HG02884 (cell line): ENCODE measurements around the gene TRAPPC2.

Source experiments
- ATAC-seq: cut with Tn5 transposase; IDR thresholded peaks from one replicate; pipeline ENCODE4 v1.9.1; 2021; ENCODE audit warnings: mild to moderate bottlenecking, moderate library complexity; ENCODE audit not compliant: unreplicated experiment

Gene TRAPPC2

DNA sequence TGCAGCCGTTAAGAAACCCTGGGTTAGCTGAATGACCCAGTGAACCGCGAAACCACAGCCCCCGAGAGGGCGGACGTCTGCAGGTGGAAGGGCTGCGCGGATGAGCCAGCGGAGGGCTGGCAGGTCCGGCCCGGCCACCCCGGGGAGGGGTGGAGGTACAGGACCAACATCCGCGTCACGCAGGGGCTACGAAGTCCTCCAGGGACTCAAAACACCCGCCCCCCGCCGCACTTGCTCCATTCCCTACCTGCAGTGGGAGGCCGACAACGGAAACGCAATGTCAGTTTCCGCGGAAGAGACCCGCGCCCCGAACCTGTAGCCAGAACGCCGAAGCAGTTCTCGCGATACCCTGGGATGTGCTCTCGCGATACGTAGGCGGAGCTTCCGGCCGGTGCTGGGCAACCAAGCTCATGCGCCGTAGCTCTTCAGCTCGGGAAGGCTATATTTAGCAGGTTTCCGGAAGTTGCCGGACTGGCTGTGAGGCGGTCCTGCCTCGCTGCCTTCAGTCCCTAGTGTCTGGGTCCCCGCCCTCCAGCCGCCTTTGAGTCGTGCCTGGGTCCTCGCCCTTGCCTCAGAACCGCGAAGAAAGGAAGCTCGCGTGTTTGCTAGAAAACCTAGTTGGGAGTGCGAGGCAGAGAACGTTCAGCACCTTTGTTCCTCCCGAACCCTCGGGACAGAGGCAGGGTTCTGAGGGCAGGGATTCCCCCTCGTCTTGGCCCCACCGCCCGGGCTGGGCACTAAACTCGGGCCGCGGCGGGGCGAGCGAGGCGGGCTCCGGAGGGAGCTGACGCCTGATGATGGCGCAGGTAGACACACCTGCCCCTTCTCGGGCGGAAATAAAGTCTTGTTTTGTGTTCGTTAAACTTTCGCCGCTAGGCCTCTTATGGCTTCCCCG is at the start of gene TRAPPC2, which contains the start of gene OFD1:
Gene TRAPPC2, minus strand, starts transcription at position 343 of the 895 bp plus-strand sequence. CDS start 14,657 bp downstream, outside the sequence.
Gene OFD1, plus strand, starts transcription at position 471 of the 895 bp plus-strand sequence. Its CDS starts 324 bp downstream, at position 795.
- ATAC-seq = peak; percentile 88

DNA sequence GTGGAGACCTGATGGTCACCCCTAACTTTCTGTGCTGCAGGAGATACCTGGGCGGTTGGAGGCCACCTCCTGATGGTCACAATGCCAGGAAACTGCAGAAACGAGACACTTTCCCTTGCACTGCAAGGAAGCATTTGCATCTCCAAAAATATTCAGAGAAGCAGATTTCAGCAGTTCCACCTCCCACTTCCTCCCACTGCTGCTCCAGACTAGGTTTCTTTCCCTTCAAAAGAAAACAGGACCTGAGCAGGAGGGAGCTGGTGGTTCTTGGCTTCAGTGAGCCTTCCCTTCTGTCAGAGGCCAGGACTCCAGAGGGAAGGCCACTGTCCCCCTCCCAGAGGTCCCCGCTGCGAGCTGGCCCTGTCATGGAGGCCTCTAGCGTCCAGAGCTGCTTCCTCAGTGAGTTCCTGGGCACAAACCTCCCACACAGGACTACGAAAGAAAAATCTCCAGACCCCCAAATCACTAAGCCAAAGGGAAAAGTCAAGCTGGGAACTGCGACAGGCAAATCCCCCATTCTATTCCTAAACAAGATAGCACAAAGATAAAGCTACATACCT is 46.5 kb upstream of the TRAPPC2 start:
- ATAC-seq = no peak

DNA sequence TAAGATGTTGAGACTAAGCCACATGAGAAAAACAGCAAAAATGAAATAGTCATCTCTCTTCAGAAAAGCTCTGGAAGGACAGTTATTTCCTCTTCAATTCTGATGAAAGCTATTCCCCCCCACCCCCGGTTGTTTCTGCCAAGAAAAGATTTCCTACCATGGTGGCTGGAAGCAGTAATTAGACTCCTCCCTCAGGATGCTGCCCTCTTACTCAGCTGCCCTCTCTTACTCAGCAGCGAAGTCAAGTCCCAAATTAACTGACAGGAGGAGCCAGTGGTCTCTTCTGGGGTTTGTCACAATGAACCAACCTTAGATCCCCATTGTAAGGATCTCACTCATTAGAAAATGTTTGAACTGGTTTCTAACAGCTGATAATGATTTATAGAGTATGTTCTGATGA is 44.5 kb upstream of the TRAPPC2 start:
- no peak for ATAC-seq

DNA sequence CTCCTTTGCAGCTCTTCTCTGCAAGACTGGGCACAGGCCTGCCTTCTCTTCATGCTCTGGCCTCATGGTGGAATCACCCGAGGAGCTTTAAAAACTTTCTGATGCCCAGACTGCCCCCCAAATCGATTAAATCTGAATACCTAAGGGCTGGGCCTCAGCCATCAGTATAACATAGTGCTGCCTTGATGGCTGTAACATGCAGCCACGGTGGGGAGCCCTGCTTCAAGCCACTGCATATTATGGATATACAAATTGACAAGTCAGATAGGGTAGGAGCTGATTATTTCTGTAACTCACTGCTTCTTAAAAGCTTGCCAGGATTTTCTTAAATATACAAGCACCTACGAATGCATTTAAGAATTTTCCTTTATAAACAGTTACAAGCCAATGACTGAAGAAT is 42.0 kb upstream of the TRAPPC2 start:
- no peak for ATAC-seq

DNA sequence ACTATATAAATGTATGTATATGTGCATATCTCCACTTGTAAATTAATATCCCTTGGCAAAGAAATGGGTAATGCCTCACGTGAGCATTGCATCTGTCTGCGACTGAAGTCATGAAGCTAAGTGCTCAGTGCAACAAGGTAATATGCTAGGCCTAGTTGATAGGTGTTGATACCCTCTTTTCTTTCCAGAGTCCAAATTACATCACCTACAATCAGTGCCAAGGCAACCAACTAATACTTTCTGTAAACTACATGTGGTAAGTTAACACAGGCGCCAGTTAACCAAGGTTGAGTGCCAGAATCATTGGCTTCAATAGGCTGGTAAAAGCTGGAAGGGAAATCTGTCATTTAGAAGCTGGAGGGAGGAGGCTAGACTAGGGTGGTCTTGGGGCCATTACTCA is 41.4 kb upstream of the TRAPPC2 start:
- ATAC-seq = no peak

DNA sequence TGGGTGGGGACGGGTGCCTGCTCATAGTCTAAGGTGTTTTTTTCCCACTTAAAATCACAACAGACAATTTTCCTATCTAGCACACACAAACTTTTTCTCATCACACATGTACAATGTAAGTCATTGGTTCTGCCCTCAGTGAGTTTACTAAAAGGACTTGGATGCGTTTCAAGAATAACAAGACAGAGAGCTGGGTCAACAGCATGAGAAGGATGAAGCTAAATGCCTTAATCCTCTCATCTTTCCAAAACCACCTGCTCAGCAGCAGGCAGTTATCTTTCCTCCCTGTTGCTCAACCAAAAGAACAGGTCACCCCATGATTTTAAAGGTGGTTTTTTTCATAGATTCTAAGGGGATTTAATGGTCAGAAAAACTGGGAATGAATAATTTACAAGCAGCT is 40.3 kb upstream of the TRAPPC2 start:
- ATAC-seq = no peak

DNA sequence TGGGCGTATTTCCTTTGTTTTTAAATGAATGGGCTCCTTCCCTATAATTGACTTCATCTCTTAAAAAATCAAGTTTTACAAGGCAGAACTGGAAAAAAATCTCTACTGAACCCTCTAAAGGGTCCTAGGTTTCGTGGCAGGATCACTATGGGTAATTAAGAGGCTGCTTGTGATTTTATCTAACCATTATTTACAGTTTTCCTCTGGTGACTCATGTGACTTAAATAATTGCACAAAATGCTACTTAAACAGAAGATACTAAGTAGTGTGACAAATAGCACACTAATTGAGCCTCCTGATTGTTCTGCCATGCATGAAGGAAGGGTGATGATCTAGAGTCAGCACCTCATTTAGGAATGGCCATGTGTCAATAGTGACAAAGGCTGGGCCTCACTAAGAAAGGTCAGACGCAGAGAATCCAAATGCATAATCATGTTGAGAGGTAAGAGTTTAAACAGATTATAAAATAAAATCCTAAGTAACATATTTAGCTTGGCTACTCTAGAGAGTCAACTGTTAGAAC is 35.7 kb upstream of the TRAPPC2 start:
- no peak for ATAC-seq

DNA sequence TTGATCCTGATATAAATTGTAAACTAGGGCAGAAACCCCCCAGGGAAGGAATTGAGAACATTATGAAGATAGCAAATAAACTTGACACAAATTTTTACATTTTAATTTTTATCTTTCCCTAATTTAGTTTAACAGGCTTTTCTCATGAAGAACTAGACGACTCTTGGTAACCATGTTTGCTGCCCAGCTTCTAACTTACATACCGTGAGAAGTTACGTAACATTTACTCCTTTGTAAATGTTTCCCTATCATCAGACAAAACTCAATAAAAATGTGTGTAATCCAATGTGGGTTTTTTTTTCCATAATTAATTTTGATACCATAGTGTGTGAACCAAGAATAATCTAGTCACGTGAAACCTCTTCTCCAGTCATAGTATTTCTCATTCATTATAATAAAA is 34.5 kb upstream of the TRAPPC2 start:
- no peak for ATAC-seq

DNA sequence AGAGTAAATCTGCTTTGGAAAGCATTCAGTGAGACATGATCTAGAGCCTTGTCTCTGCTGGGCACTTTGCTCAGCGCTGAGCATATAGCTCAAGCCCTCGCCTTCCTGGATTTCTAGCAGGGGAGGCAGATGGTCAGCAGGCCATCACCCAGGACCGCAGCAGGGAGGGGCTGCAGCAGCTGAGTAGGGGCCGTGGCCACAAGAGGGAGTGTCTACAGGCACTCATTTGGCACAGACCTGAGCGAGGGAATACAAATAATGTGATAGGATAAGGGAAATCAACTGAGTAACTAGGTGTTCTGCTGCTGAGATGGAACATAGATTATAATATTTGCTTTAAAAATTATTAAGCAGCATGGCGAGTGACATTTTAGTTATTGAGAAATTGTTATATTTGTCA is 30.3 kb upstream of the TRAPPC2 start:
- no peak for ATAC-seq

DNA sequence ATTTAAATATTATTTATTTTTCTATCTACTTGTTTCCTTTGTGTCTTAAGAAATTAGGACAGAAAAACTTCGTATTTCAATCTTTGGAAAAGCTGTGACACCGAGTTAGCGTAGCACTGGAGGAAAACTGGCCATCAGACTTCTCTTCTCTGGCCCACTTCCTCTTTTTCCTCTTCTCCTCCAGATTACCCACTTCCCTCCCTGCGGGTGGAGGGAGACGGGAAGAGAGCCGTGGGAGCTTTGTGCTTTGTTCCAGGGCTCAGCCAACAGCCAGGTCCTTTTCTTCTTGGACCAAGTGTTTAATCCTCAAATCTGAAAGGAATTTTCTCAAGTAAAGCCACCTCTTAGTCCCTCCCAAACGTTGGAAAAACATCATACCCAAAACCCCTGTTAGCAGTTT is 29.9 kb upstream of the TRAPPC2 start:
- no peak for ATAC-seq

DNA sequence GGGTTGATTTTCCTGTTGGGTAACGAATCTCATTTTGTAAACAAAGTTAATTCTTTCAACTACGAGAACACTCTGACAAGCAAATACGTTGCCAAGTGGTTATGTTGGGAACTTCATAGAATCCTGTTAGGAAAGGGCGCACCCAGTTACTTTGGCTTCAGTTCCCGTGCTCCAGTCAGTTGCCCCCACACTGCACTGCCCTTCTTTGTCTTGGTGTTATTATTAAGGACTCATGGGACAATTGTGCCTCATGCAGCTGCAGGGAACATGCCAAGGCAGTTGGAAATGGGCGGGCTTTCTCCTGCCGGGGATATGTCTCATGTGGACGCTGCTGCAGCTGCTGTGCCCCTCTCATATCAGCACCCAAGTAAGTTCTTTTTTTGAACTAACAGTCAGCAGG is 29.1 kb upstream of the TRAPPC2 start:
- no peak for ATAC-seq

DNA sequence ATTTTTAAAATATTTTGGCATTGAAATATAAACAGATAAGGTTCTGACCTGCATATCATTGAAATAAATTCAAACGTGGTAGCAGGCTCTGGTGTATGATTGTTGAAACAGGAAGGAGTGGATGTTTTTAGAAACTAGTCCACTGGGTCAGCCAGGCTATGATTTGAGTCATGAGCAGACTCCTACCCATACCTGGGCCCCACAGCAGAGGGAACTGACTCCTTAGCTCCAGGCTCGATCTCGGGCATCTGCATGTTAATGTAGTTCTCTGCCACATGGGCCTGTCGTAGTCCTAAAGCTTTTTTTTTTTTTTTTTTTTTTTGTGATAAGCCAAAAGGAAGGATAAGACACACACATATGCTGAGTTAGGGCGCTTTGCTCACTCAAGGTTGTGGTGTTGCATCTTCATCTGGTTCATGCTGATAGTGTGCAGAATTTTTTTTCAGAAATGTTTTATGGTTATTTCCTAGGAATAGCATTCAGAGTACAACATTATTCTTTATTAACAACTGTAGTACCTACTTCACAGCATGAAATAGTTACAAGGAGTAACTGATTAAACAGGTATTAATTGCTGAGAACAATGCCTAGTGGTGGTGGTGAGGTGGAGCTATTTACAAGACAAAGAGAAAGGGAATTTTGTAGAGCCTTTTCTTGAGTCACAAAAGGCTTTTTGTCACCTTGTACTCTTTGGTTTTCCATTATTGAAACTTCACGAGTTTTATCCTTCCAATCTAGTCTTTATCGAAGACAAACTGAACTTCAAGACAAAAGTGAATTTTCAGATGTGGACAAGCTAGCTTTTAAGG is 27.4 kb upstream of the TRAPPC2 start:
- ATAC-seq = peak; percentile 67

DNA sequence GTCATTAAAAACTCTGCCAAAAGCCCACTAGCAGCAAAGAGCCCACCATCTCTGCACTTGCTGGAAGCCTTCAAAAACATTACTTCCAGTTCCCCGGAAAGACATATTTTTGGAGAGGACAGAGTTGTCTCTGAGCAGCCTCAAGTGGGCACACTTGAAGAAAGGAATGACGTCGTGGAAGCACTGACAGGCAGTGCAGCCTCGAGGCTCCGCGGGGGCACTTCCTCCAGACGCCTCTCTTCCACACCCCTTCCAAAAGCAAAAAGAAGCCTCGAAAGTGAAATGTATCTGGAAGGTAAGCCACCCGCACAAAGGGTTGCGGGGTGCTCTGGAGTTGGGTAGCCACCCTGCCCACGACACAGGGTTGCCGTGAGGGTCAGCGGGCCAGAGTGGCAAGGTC is 26.0 kb upstream of the TRAPPC2 start:
- no peak for ATAC-seq

DNA sequence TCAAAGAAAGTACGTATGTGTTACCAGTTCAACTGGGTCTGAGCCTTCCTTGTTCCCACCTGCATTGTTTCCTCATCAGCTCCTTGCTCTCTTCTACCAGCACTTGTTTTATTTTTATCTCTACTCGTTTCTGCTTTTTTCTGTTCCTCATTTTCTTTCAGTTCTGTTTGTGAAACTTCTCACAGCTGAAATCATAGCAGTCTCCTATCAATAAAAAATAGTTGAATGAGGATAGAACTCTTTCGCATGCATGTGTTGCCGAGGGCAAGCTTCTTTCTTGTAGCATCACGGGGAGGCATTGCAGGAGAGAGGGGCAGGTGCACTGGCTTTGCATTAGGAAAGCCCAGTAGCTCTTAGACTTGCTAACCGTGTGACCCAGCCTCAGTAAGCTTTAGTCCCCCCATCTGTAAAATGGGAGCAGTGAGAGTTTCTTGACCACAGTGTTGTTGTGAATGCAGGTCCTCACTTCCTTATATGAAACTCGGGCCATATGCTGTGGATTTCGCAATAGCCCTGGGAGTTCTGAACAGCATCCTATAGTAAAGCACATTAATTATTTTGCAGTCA is 24.8 kb upstream of the TRAPPC2 start:
- ATAC-seq = peak; percentile 49

DNA sequence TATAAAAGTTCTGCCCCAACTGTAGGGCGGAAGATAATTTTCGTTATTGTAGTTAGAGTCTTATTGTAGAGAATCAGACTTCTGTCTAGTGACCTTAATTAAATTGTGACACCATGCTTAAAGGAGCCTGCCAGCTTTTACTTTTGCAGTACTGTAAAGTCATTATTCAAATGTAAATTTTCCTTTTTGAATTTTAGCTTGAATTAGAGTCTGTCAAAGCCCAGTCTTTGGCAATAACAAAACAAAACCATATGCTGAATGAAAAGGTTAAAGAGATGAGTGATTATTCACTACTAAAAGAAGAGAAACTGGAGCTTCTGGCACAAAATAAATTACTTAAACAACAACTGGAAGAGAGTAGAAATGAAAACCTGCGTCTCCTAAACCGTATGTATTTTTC is 22.0 kb upstream of the TRAPPC2 start:
- no peak for ATAC-seq

DNA sequence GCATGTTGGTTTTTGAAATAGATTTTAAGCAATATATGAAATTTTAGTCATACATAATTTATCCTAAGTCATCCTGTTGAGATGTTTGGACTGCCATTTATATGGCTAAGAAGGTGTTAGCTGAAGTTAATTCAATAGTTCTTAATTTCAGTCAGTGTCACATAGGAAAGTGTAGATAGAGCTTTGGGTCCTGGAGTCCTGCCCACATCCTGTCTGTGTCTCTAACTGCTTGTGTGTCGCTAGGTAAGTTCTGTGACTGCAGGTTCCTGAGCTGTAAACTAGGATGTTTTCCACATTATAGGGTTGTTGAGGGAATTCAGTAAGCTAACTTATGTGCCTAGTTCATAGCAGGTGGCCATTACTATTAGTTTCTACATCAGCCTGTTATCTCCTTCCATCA is 20.8 kb upstream of the TRAPPC2 start:
- no peak for ATAC-seq

DNA sequence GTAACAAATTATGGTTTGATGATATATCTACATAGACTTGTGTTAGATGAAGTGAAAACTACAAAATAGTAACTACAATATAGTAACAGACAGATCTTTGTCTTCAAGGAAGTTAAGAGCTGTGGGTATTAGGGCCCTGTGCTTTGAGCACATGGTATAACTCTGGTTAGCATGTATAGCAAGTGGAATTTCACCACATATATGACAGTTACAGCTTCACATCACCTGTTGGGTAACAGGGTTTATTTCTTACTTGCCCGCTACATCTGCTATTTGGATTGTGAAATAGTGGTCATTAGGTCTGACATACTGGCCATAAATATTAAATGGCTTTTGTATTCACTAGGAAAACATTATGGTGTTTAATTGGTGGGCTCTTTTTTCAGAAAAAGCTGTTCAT is 20.3 kb upstream of the TRAPPC2 start:
- ATAC-seq = no peak

DNA sequence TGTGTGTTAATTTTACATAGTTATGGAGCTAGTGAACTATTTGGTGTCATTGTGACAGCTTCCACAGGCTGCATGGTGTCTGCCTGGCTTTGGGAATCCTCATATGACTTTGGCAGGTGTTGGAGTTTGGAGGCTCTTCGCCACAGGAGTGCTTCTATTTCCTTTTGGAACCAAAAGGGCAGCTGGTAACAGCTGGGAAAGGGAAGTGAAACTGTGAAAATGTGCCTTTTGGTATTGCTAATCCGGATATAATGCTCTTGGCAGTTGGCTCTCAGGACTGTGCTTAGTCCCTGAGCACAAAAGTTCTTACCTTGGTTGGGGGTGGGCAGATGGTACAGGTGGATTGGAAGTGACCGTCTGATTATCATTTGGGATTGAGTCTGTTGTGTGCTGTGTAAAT is 18.2 kb upstream of the TRAPPC2 start:
- ATAC-seq = peak; percentile 53

DNA sequence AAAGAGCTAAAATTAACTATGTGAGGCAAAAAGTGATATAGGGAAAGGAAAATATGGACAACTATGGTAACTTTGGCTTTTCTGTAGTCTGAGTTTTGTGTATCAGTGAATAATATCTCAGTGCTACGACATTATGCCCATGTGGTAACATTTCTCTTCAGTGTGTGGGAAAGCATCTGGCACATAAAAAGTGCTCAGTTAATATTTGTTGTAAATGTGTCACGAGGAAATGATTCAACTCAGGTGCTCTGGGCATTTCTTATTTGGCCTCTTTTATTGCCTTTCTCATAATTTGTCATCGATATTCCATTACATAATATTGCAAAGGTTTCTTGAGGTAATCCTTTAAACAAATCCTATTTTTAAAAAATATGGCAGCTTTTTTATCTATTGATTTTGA is 17.7 kb upstream of the TRAPPC2 start:
- no peak for ATAC-seq

DNA sequence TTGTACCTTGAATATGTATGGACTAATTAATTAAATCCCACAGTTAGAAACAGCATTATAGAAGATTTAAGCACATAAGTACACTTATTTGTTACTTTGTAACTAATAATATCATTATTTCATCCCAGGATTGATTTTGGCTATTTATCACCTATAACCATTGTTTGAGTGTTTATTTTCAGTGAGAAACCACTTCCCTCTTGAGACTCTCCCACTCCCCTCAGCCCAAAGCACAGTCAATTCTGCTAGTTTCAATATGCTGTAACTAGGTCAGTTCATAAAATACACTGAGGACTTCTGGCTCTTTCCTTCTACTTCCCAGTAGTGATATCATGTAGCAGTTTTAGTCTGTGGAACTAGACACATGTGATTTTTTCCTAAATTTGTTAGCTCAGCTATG is 16.4 kb upstream of the TRAPPC2 start:
- ATAC-seq = no peak

DNA sequence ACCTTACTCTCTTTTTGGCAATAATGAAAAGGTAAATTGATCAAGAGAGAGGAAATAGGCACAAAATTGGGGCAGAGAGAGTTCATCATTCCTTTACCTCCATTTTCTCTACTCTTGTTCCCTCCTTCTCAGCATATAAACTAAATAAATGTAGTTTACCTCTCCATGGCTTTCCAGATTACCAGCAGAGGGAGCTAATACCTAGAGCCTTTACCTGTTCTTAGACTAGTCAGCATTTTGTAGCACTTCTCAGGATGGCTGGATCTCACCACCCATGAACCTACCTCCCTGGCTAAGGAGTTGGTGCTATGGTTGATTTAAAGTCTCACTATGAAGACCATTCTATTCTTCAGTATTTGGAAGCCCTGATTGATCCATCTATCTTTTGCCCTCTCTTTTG is 15.8 kb upstream of the TRAPPC2 start:
- no peak for ATAC-seq
